Measurements from ENCODE around the gene RASL10A.

GRCh38 chr22:29337631-29338284, 22.3 kb upstream of the RASL10A start:
- TF ChIP-seq, protein P1, sequence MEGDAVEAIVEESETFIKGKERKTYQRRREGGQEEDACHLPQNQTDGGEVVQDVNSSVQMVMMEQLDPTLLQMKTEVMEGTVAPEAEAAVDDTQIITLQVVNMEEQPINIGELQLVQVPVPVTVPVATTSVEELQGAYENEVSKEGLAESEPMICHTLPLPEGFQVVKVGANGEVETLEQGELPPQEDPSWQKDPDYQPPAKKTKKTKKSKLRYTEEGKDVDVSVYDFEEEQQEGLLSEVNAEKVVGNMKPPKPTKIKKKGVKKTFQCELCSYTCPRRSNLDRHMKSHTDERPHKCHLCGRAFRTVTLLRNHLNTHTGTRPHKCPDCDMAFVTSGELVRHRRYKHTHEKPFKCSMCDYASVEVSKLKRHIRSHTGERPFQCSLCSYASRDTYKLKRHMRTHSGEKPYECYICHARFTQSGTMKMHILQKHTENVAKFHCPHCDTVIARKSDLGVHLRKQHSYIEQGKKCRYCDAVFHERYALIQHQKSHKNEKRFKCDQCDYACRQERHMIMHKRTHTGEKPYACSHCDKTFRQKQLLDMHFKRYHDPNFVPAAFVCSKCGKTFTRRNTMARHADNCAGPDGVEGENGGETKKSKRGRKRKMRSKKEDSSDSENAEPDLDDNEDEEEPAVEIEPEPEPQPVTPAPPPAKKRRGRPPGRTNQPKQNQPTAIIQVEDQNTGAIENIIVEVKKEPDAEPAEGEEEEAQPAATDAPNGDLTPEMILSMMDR (IDR thresholded peaks at IDR 0.05), result no peak
- no peak for TF ChIP-seq POLR2A (IDR thresholded peaks at IDR 0.05)
